HG02970 (cell line): ENCODE measurements around the gene APBA2.
"Not testable (repeated sequence)": the region's sequence is repeated elsewhere in the genome, so short reads cannot be mapped to it uniquely, and the experiment has no call there.

Experiments
- ATAC-seq: cut with Tn5 transposase; IDR thresholded peaks from one replicate; pipeline ENCODE4 v1.9.1; 2021; ENCODE audit warnings: mild to moderate bottlenecking, moderate library complexity, moderate number of reproducible peaks; ENCODE audit not compliant: unreplicated experiment, low FRiP score

The APBA2 gene

DNA sequence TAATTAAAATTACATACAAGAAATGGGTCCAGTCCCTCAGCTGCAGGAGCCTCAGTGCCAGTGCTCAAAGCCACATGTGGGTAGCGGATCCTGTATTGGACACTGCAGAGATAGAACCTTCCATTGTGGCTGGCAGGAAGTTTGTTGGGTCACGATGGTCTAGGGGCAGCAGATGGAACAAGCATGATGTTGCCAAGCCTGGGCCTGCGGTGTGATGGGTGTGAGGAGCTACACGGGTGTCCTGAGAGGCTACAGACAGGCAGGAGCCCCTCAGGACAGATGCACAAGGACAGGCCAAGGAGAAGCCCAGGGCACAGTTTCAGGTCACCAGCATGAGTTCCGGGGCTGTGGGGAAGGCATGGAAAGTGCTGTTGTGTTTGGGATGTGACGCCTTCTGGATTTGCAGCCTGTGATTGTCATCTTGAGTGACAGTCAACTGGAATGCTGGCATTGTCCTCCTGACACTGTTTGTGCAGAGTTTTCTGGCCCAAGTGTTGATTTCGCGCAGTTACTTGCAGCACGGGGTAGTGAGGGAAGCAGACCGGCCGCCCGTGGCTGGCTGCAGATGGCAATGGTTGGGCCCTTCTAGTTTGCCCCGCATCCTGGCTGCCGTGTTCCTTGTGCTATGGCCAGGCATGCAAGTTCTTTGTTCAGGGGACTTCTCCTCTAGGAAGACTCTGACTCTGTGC is 206.7 kb downstream of the APBA2 start:
- ATAC-seq: no peak

DNA sequence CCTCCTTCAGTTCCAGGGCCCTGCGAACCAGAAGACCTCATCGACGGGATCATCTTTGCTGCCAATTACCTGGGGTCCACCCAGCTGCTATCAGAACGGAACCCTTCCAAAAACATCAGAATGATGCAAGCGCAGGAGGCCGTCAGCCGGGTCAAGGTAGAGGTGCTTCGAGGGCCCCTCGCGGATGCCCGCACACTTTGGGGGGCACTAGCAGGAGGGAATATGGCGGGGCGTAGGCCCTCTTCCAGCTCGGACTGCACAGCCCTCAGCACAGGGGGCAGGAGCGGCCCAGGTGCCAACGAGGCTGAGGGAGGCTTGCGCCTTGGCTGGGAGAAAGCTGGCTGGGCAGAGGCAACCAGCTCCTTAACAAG is 207.3 kb downstream of the APBA2 start:
- no peak for ATAC-seq

DNA sequence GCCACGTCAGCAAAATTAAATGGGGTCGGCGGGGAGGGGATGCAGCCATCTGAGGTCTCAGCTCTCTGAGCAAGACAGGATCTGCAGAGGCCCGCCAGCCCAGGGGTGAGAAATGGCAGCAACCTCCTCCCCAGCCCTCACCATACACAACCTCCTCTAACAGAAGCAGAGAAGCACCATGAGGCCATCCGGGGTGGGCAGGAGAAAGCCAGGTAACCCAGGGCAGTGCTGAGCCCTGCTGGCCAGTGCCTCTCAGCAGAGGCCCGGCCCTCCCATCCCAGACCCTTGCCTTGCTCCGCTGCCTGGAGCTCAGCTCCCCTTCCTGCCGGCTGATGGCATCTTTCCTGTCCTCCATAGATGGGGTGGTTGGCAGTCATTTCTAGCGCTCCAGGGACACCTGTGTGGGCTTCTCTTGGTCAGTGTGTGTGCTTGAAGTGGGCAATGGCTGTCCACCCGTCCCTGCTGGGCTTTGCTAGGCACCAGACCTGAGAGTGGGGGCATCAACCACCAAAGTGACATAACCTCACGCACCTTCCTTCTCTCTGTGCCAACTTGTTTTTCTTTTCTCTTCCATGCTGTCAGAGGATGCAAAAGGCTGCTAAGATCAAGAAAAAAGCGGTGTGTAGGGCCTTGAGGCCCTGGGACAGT is 208.0 kb downstream of the APBA2 start:
- ATAC-seq: no peak

DNA sequence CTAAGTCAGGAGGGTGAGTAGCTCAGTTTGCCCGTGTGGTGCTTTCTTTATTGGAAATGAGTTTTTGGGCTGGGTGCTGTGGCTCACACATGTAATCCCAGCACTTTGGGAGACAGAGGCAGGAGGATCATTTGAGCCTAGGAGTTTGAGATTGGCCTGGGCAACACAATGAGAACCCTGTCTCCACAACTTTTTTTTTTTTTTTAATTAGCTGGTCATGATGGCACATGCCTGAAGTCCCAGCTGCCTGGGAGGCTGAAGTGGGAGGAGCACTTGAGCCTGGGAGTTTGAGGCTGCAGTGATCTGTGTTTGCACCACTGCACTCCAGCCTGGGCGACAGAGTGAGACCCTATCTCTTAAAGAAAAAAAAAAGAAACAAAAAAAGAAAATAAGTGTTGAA is 208.9 kb downstream of the APBA2 start:
- no peak for ATAC-seq

DNA sequence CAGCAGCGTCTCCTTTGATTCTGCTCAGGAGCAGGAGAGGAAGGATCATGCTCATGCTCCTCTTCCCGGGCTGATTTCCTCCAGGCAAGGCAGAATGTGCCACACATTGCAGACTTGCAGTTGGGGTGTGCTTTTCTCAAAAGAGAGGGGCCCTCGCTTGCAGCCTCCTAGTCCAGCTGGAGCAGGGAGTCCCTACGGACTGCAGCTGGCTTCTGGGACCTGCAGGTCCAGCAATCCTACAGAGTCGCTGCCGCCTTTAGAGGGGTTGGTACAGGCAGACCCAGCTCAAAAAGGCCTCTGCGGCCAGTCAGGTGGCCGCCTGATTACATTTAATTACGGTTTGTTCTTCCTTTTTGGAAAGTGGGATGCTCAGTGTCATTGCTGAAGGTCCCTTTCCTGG is 210.0 kb downstream of the APBA2 start:
- ATAC-seq: no peak

DNA sequence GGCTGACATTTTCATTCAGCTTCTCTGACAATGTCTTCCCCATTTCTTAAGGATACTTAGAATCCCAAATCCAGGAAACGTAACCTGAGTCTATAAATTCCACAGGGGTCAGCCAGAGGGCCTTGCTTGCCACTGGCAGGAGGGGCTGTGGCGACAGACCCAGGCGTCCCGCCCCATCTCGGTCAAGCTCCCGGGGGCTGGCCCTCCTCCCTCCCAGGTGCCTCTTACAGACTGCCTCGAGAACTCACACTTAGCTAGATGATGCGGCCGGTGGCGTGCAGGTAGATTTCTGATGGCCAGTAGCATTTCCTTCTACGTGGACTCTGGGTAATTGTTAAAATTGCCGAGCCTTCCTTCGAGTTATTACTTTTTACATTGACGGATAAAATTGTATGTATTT is 211.4 kb downstream of the APBA2 start:
- ATAC-seq: no peak

DNA sequence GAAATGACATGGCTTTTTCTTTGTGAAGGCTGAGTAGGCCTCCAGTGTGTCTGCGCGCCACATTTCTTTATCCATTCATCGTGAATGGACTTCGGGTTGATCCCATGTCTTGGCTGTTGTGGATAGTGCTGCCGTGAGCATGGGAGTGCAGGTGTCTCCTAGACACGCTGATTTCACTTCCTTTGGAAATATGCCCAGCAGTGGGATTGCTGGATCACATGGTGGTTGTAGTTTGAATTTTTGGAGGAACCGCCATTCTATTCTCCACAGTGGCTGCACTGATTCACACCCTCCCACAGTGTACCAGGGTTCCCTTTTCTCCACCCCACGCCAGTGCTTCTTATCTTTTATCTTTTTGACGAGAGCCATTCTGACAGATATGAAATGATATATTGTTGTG is 212.2 kb downstream of the APBA2 start:
- ATAC-seq: no peak

DNA sequence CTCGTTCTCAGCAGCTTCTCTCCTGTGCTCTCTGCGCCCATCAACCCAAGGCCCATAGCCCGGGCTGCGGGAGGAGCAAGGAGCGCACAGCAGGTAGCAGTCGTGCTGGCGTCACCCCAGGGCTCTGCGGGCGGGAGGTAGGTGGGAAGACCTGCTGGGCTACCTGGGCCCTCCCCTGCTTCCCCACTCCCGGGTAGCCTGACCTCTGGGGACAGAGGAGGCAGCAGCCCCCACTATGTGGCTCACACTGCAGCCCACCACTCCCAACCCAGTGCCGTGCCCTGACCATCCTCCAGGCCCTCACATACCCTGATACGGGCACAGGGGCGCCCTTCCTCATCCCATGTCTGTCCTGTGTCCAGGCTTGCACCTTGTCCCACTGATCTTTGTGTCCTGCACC is 212.9 kb downstream of the APBA2 start:
- no peak for ATAC-seq

DNA sequence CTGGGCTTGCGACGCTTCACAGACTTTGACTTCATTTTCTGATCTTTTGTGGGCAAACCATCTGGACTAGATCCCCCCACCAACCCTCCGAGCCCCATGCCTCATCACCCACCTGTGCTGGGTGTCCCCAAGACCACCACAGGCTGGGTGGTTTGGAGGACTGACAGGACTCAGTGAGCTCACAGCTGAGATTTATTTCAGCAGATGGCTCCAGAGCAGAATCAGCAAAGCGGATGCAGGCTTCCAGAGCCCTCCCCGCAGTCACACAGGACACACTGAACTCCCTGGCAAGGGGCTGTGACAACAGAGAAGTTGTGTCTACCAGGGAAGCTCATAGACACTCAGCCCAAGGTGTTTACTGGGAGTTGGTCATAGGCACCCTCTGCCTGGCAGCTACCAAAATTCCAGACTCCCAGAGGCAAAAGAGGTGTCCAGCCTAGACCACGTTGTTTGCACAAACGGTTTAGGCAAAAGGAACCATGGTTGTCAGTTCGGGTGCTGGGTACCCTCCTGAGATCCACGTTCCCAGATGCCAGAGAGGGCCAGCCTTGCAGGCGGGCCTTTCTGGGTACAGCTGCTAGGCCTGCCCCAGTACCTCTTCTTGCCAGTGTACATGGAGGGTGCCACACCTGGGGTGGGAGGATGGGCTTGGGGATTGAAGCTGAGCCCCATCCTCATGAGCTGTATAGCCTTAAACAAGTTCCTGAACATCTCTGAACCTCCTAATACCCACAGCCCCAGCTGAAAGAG is 213.5 kb downstream of the APBA2 start:
- ATAC-seq: no peak

DNA sequence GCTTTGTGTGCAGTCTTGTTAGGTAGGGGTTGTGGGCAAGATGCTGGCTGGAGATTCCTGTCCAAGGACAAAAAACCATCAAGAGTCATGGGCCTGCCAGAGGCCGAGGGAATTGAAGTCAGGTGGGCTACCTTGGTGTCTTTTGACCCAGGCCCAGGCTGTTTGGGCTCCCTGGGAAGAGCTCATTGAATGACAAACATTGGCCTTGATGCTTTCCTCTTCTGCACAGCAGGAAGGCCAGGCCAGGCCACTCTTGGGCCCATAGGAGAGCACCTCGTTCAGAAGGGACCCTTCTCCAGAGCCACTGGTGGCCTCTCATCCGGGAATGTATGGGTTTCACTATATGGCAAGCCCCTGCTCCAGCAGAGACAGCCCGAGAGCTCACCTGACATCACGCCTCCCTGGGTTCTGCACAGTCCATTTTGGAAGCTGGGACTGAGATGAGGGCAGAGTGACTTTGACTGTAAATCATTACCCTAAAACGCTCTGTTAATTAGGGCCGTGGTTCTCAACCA is 214.8 kb downstream of the APBA2 start:
- ATAC-seq: no peak

DNA sequence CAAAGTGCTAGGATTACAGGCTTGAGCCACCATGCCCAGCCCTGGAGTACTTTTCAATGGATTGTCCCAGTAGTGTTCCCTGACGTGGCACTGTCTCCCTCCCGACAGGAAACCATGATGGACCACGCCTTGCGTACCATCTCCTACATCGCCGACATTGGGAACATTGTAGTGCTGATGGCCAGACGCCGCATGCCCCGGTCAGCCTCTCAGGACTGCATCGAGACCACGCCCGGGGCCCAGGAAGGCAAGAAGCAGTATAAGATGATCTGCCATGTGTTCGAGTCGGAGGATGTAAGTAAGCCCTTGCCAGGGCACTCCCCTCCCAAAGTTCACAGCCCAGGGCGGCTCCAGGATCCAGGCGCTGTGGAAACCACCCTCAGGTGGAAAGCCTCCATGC is 215.7 kb downstream of the APBA2 start:
- no peak for ATAC-seq

DNA sequence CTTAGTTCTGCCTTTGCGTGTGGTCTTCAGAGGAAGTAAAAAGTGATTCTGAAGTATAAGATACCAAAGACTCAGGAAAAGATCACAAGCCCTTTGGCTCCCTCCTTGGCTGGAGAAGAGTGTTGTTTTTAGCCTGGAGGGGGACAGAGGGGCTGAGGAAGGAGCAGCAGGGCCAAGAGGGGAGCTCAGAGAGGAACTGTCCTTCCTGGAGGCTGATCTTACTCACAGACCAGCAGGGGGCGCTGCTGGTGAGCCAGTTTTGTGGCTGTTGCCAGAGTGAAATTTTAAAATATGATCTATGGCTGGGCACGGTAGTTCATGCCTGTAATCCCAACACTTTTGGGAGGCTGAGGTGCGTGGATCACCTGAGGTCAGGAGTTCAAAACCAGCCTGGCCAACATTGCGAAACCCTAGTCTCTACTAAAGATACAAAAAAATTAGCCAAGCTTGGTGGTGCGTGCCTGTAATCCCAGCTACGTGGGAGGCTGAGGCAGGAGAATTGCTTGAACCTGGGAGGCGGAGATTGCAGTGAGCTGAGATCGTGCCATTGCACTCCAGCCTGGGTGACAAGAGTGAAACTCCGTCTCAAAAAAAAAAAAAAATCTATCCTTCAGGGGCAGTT is 216.5 kb downstream of the APBA2 start:
- not testable (repeated sequence) for ATAC-seq

DNA sequence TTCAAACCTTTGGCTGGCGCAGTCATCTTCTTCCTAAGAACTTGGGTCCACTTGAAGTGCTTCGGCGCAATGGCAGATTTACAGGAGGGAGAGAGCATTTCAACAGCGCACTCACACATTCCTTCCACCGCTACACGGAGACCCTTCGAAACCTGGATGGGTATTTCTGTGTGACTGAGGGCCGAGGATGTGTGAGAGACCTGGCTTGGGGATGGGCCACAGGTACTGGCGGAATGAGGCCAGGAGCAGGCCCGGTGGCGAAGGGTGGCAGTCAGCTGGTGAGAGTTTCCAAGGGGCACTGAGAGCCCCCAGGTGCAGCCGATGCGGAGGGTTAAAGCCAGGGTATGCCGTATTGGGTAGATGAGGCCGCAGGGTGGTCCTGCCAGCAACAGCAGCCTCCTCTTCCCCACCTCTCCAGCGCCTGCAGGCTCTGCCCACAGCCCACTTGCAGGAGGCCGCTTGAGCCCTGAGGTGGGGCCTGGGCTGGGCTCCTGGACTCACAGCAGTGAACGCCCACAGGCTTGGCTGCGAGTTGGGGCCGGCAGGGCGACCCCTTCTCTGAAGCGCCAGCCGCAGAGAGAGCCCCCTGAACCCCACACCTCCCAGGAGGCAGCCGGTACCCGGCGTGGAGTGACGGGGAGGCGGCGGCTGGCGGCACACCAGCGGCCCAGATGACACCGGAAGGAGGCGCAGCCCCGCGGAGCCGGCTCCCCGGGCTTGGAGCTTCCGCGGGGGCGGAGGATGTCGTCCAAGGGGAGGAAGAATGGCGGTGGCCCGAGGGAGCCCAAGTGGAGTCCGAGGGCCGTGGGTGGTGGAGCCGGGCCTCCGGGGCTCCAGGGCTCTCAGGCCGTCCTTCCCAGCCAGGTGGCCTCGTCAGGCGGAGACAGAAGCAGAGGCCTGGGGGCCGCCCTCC is 217.4 kb downstream of the APBA2 start:
- no peak for ATAC-seq

DNA sequence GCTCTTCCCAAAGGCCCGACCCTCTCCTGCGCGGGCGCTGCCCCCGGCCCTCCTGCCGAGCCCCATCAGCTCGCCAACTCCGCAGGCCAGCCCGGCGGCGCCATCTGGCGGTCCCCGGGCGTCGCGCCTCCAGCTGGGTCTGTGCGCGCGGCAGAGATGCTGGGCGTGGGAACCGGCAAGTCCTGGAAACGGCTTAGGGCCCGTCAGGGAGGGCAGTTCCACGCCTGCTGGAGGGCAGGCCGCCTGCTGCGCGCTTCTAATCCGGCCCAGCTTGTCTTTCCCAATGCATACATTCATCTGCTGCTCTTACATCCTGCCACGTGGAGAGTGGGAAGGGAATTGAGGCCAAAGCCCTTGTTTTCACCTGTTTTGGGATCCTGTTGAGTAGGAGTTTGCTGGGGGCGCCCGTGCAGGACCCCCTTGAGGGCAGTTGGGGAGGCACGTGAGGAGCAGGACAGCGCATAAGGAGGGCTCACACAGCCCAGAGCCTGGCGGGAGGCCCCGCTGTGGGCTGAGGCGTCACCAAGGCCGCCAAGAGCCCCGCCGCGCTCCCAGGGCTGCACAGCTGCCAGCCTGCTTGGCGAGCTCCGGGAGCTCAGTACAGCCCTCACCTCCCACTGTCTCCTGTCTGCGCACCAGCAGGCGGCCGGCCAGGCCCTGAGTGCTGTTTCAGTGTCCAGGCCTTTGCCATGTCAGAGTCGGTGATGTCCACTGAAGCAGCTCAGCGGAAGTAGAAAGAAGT is 218.2 kb downstream of the APBA2 start:
- no peak for ATAC-seq

DNA sequence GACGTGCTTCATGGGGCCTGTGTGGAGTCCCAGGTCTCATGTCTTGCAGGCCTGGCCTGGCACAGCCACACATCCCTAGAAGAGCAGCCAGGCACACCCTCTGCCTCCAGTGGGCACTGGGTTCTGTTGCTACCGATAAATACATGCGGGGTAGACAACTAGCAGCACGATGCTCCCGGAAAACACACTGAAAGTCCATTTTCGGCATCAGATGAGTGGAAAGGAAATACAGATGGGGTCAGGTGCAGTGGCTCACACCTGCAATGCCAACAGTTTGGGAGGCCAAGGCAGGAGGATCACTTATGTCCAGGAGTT is 218.7 kb downstream of the APBA2 start:
- no peak for ATAC-seq

DNA sequence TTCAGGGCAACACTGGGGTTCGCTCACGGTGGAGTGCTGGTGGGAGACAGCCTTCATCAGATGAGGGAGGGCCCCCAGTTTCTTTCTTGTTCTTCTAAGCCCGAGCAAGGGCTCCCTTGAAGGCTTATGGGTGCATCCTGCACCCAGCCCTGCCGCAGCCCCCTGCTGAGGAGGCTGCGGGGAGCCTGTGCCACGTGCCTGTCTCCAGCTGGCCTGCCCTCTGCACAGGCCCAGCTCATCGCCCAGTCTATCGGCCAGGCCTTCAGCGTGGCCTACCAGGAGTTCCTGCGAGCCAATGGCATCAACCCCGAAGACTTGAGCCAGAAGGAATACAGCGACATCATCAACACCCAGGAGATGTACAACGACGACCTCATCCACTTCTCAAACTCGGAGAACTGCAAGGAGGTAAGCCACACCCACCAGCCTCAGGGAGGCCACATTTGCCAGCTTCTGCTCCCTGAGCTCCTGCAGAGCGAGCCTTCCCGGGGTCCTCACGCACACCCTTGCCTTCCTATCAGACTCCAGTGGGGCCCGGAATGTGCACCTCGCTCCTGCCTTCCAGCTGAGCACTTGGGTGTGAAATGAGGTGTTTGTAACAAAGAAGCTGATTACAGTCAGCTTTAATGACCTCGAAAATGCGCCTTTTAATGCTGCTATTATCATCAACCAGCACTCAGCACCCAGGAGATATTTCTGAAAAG is 219.5 kb downstream of the APBA2 start:
- ATAC-seq: no peak

DNA sequence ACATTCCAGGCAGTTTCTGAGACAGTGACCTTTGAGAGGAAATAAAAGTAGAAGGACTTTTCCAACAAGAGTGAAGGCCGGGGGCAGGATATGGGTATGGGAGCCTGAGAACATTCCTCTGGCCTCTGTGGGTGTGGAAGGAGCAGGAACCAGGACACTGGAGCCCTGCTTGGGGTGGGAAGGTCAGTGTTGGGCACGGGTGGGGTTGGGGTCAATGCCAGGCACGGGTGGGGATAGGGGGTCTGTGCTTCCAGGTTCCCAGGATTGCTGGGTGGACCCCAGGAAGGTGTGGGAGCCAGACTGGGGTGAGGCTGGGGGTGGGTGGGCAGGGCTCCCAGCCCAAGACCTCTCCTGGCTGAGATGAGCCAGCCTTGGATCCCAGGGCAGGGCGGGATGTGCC is 220.3 kb downstream of the APBA2 start:
- ATAC-seq: no peak

DNA sequence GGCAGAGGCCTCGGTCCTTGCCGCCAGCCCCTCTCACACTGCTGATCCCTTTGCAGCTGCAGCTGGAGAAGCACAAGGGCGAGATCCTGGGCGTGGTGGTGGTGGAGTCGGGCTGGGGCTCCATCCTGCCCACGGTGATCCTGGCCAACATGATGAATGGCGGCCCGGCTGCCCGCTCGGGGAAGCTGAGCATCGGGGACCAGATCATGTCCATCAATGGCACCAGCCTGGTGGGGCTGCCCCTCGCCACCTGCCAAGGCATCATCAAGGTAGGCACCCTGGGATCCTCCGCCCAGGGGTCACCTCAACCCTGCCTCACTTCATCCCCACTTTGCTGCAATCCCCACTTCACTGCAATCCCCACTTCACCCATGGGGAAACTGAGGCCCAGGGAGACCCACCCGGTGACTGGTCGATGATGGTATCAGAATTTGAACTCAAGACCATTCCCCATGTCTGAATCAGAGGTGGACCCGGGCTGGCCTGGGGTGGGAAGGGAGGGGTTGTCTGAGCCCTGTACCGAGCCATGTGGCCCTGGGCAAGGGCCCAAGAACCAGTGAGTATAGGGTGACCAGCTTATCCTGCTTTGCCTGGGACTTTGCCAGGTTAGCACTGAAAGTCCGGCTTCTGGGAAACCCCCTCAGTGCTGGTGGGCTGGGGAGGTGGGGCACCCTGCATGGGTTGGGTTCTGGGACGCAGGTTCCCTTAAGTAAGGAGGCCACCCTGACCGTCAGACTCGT is 220.9 kb downstream of the APBA2 start:
- ATAC-seq: no peak
